Measurements from ENCODE around the gene EIF2S2. TPM values are rescaled to one million over a fixed set of nuclear protein-coding genes. Genes with fewer than 3 reads are reported as not detected.

The EIF2S2 gene
- total RNA-seq, 1 experiment from 2014 or later = 121 TPM

DNA sequence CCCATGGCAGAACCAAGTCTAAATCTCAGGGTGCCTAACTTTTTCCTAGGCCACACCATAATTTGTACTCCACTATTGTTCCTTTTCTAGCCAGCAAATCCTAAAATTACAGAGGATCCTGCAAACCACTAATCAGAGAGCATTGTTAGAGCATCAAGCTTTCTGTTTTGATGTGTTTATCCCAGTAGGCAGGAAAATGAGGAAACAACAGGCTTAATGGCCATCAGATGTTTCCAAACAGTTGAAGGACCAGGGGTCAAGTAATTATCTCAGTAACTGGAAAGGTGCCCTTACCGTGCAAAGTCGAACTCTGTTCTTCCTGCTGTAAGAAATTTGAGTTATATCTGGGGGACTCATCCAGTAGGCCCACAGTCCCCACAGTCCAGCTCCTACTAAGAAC is 59.6 kb downstream of the EIF2S2 start:
- peaks cover 82% of the 10 kb centered on the region for H3K79me2 ChIP-seq (ENCODE audit: insufficient read depth, low read length)
- H3K36me3 ChIP-seq (ENCODE audit: control insufficient read depth in 1 of 2, insufficient read depth in 2 of 2, low read length in 2 of 2) = no peaks in the 10 kb centered on the region
- POLR2A ChIA-PET = no interaction called here
- intact Hi-C loops (cut with micrococcal nuclease) = no loop called here
- CTCF ChIA-PET = interaction anchor here (0.7 kb wide), 1 partner anchor 23 kb away, joined by 7 read pairs; no protein-coding TSS in a partner anchor
- no peaks in the 10 kb centered on the region for H3K27me3 ChIP-seq (ENCODE audit: insufficient read depth, low read length)
- H3K4me3 ChIP-seq (replicated peaks in 1 of 2; ENCODE audit: low read depth in 1 of 2, low read length in 2 of 2) = no peak overlapping the region
- TF ChIP-seq, protein P1, sequence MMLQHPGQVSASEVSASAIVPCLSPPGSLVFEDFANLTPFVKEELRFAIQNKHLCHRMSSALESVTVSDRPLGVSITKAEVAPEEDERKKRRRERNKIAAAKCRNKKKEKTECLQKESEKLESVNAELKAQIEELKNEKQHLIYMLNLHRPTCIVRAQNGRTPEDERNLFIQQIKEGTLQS (IDR thresholded peaks at IDR 0.05) = no peak
- TF ChIP-seq, protein P2, sequence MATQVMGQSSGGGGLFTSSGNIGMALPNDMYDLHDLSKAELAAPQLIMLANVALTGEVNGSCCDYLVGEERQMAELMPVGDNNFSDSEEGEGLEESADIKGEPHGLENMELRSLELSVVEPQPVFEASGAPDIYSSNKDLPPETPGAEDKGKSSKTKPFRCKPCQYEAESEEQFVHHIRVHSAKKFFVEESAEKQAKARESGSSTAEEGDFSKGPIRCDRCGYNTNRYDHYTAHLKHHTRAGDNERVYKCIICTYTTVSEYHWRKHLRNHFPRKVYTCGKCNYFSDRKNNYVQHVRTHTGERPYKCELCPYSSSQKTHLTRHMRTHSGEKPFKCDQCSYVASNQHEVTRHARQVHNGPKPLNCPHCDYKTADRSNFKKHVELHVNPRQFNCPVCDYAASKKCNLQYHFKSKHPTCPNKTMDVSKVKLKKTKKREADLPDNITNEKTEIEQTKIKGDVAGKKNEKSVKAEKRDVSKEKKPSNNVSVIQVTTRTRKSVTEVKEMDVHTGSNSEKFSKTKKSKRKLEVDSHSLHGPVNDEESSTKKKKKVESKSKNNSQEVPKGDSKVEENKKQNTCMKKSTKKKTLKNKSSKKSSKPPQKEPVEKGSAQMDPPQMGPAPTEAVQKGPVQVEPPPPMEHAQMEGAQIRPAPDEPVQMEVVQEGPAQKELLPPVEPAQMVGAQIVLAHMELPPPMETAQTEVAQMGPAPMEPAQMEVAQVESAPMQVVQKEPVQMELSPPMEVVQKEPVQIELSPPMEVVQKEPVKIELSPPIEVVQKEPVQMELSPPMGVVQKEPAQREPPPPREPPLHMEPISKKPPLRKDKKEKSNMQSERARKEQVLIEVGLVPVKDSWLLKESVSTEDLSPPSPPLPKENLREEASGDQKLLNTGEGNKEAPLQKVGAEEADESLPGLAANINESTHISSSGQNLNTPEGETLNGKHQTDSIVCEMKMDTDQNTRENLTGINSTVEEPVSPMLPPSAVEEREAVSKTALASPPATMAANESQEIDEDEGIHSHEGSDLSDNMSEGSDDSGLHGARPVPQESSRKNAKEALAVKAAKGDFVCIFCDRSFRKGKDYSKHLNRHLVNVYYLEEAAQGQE (IDR thresholded peaks at IDR 0.05; ENCODE audit: low read depth) = no peak
- TF ChIP-seq POLR2A (IDR thresholded peaks at IDR 0.05; ENCODE audit: borderline replicate concordance, extremely low read depth, insufficient read depth, insufficient read length) (no peak), ZNF274 (IDR thresholded peaks at IDR 0.05; ENCODE audit: low read depth, low read length) (no peak), POLR2AphosphoS5 (IDR thresholded peaks at IDR 0.05; ENCODE audit: low read depth, low read length) (no peak), FOSL1 (IDR thresholded peaks at IDR 0.05; ENCODE audit: low read depth) (no peak), YY1 (IDR thresholded peaks at IDR 0.05; ENCODE audit: extremely low read depth, insufficient replicate concordance, low read depth, low read length) (no peak), TCF7L2 (IDR thresholded peaks at IDR 0.05; ENCODE audit: borderline replicate concordance, extremely low read depth, insufficient read depth, insufficient read length) (no peak), RAD21 (IDR thresholded peaks at IDR 0.05; ENCODE audit: low read depth) (no peak), EZH2 (IDR thresholded peaks at IDR 0.05) (no peak), SP1 (IDR thresholded peaks at IDR 0.05; ENCODE audit: low read depth) (no peak), EGR1 (IDR thresholded peaks at IDR 0.05; ENCODE audit: low read depth) (no peak)
- TF ChIP-seq, protein P3, sequence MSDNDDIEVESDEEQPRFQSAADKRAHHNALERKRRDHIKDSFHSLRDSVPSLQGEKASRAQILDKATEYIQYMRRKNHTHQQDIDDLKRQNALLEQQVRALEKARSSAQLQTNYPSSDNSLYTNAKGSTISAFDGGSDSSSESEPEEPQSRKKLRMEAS (IDR thresholded peaks at IDR 0.05) = no peak
- no peak overlapping the region for H3K27ac ChIP-seq (ENCODE audit: low read depth, low read length)
- H3K4me2 ChIP-seq (ENCODE audit: low read length) = no peak overlapping the region
- no peaks in the 10 kb centered on the region for H3K4me1 ChIP-seq (ENCODE audit: control insufficient read depth in 1 of 2, insufficient read depth in 2 of 2, low read length in 2 of 2)
- H2AFZ ChIP-seq (ENCODE audit: low read depth, low read length, poor library complexity, severe bottlenecking) = no peak overlapping the region
- DNase-seq (ENCODE audit: low read depth, low spot score) (no peak), ATAC-seq (no peak)
- no peaks in the 10 kb centered on the region for H3K9me3 ChIP-seq (ENCODE audit: control insufficient read depth in 1 of 2, insufficient read depth in 1 of 2, low read depth in 1 of 2, low read length in 2 of 2)
- no peaks in the 10 kb centered on the region for H3K9me2 ChIP-seq (ENCODE audit: insufficient read depth)
- RAD21 ChIA-PET (ENCODE audit: low non-redundant PET in 1 of 2, low total read pairs in 2 of 2, uncharacterized antibody in 2 of 2, unreplicated experiment in 2 of 2) = no interaction called here
- no peak overlapping the region for H3K9ac ChIP-seq (ENCODE audit: low read length)
- BruUV-seq (replicated peaks) = no TSS peak
- 0 out of 2 replicates have a peak, but pooled peaks cover 3% of the 10 kb centered on the region for H4K20me1 ChIP-seq (ENCODE audit: insufficient read depth)

All from HCT116 (cell line).